GM12865 (cell line): ENCODE data around the gene STAC.
A peak's percentile ranks its signal among the peaks of the same experiment; 100 is the strongest.

Experiments used
- DNase-seq: peaks from one replicate; pipeline ENCODE4 v3.0.0; 2010; ENCODE audit warnings: low read depth
- H3K4me3 ChIP-seq: 2 replicates; pipeline ENCODE4 v1.5.1; 2011; ENCODE audit warnings: mild to moderate bottlenecking, low read depth, low read length, control low read depth
- TF ChIP-seq, protein P1 (sequence below): IDR thresholded peaks from 2 replicates; pipeline ENCODE4 v1.5.1; 2011; ENCODE audit warnings: low read length, control low read depth, low read depth, inconsistent platforms; ENCODE audit not compliant: insufficient read depth; ENCODE audit errors: missing control alignments

STAC gene

DNA sequence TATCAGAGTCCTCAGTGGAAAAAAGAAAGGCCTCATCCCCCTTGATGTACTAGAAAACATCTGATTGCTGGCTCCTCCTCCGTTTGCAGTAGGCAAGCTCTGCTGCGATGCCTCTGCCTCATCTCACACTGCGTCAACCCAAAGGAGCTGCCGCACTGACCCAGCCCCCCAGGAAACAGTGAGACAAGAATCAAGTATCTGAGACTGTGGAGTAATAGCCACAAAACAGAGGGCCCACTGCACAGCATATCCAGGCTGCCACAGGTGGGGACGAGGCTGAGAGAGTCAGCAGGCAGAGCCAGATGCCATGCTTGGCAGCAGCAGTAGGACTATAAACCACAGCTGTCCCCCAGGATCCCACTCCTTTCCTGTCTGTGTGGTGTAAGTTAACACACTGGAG is 165.9 kb downstream of the STAC start:
- TF ChIP-seq, protein P1, sequence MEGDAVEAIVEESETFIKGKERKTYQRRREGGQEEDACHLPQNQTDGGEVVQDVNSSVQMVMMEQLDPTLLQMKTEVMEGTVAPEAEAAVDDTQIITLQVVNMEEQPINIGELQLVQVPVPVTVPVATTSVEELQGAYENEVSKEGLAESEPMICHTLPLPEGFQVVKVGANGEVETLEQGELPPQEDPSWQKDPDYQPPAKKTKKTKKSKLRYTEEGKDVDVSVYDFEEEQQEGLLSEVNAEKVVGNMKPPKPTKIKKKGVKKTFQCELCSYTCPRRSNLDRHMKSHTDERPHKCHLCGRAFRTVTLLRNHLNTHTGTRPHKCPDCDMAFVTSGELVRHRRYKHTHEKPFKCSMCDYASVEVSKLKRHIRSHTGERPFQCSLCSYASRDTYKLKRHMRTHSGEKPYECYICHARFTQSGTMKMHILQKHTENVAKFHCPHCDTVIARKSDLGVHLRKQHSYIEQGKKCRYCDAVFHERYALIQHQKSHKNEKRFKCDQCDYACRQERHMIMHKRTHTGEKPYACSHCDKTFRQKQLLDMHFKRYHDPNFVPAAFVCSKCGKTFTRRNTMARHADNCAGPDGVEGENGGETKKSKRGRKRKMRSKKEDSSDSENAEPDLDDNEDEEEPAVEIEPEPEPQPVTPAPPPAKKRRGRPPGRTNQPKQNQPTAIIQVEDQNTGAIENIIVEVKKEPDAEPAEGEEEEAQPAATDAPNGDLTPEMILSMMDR: no peak
- H3K4me3 ChIP-seq: no peak overlapping the region
- DNase-seq: no peak

DNA sequence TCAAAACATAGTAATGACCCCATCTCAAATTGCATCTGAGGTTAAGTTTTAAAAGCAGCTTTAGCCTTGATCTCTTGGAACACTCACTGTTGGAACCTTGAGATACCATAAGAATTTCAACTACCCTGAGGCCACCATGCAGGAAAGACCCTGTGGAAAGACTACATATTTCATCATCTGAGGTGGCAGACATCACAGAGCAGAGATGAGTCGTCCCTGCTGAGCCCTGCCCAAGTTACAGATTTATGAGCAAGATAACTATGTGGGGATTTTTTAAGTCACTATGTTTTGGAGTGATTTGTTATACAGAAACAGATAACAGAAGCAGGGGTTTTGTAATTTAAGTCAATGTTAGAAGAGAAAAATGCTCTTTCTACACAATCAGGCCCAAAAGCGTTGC is 168.4 kb downstream of the STAC start:
- no peak for DNase-seq
- TF ChIP-seq, protein P1: no peak
- no peak overlapping the region for H3K4me3 ChIP-seq

DNA sequence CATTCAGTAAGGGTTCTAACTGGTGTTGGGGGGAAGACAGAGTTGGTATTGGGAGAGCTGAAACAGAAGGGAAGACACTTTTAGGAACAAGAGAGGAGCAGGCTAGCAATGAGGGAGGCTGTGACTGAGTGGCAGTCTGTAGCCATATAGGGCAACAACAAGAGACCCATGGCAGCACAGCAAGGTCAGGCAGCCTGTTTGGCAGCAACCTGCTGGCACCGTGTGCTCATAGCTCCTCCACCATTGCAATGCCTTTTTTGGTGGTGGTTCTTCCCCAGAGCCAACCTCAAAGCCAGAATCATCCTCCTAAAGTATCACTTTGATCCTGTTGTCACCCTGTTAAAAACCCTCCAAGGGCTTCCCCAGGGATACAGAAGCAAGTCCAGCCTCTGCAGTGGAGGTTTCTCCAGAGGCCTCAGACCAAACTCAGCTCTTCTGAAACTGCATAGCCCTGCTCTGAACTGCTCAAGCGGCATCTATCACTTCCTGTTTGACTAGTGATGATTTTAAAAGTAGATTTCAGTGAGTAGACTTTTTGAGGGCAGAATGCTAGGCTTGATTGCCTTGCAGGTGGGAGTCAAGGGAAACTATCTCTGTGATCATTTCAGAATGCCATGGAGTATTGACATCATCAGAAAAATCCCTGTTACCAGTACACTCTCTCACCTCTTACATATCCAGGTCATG is 176.9 kb downstream of the STAC start:
- TF ChIP-seq, protein P1: no peak
- peak; percentile 28 for DNase-seq
- no peak overlapping the region for H3K4me3 ChIP-seq

DNA sequence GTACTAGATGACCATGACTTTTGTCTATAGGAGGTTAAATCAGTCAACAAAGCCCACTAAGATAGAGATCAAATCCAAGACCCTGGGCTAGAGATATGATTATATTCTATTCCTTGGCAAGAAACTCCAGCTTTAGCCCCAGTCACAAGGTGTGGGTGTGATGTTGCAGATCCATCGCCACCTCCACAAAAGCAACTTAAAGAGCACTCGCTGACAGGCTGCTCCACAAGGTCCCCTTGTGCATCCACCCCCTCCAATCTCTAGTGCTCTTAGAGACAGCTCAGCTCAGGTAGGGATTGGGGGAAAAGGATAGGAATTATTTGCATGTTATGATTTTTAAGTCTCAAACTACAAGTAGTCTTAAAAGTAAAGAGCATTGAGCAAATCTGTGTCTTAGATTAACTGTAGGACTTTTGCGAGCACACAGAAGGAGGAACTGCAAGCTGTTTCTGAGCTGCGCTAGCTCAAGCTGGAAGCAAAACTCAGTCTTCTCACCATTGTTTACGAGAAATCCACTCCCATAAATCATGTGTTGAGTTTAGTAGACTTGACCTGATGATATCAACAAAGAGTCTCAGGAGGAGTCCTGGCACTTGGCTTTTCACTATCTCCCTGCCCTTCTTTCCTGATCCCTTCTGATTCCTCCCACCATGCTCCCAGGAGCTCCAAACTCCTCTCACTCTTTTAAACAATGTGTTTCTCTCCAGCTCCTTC is 177.6 kb downstream of the STAC start:
- no peak overlapping the region for H3K4me3 ChIP-seq
- TF ChIP-seq, protein P1: no peak
- no peak for DNase-seq

DNA sequence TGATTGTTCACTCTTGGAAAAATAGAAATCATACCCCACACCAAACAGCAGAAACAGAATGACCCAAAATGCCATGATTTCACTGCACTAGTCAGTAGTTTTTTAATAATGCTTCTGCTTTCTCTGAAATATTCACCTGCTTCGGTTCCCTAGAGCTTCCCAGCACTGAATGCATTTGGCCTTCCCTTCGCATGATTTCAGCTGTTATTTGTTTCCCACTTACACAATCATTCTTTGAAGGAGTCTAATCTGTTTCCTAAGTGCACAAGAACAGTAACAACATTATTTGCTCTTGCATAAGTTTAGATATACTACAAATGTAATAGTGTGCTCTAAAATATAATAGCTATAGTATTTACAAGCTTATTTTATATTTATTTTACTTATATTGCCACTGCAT is 178.7 kb downstream of the STAC start:
- DNase-seq: no peak
- TF ChIP-seq, protein P1: no peak
- H3K4me3 ChIP-seq: no peak overlapping the region

DNA sequence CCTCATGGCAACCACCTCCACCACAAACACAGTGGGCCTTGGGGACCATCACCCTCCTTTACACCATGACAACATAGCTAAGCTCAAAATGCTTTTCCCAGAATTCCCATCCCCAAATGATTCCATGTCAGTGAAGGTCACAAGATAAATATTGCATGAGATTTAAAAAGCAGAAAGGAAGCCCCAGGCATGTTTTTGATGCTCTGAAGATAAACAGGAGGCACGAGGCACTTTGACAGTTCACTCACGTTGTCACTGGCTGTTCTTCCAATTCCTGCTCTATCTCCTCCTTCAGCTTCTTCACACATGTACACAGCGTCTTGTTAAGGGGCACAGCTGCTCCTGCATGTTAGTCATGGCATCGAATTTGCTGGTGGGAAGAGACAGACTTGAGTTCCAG is 180.4 kb downstream of the STAC start:
- no peak overlapping the region for H3K4me3 ChIP-seq
- no peak for DNase-seq
- TF ChIP-seq, protein P1: no peak
